ACC112 (cell line): ENCODE measurements around the gene TSGA10.
A peak's percentile ranks its signal among the peaks of the same experiment; 100 is the strongest.
"Not testable (repeated sequence)": the region's sequence is repeated elsewhere in the genome, so short reads cannot be mapped to it uniquely, and the experiment has no call there.

Experiments
- H2AFZ ChIP-seq: fragments of 200-600 bp; sonication (generic); one replicate; pipeline ENCODE4 v1.6.0; 2017; ENCODE audit warnings: antibody characterized with exemption, low read length; ENCODE audit not compliant: unreplicated experiment
- H3K27ac ChIP-seq: fragments of 200-600 bp; sonication (generic); 2 replicates; pipeline ENCODE4 v1.5.1; 2014; ENCODE audit warnings: low read depth, mild to moderate bottlenecking, antibody characterized with exemption, low read length, moderate library complexity
- H3K27me3 ChIP-seq: fragments of 200-600 bp; sonication (generic); 2 replicates; pipeline ENCODE4 v1.6.1; 2014; ENCODE audit warnings: mild to moderate bottlenecking, antibody characterized with exemption, low read length, moderate library complexity, mixed read lengths; ENCODE audit not compliant: insufficient read depth
- H3K36me3 ChIP-seq: fragments of 200-600 bp; sonication (generic); 2 replicates; pipeline ENCODE4 v1.6.1; 2016; ENCODE audit warnings: mild to moderate bottlenecking, antibody characterized with exemption, low read length, moderate library complexity, mixed read lengths; ENCODE audit not compliant: insufficient read depth
- H3K4me1 ChIP-seq: fragments of 200-600 bp; sonication (generic); one replicate; pipeline ENCODE4 v1.6.1; 2016; ENCODE audit warnings: low read length, mixed read lengths; ENCODE audit not compliant: insufficient read depth, unreplicated experiment, control insufficient read depth
- H3K4me3 ChIP-seq: fragments of 200-600 bp; sonication (generic); 2 replicates; pipeline ENCODE4 v1.5.1; 2014; ENCODE audit warnings: mild to moderate bottlenecking, low read depth, low read length
- H3K79me2 ChIP-seq: fragments of 200-600 bp; sonication (generic); one replicate; pipeline ENCODE4 v1.6.0; 2016; ENCODE audit warnings: low read length; ENCODE audit not compliant: control insufficient read depth, unreplicated experiment, insufficient read depth

The TSGA10 gene

DNA sequence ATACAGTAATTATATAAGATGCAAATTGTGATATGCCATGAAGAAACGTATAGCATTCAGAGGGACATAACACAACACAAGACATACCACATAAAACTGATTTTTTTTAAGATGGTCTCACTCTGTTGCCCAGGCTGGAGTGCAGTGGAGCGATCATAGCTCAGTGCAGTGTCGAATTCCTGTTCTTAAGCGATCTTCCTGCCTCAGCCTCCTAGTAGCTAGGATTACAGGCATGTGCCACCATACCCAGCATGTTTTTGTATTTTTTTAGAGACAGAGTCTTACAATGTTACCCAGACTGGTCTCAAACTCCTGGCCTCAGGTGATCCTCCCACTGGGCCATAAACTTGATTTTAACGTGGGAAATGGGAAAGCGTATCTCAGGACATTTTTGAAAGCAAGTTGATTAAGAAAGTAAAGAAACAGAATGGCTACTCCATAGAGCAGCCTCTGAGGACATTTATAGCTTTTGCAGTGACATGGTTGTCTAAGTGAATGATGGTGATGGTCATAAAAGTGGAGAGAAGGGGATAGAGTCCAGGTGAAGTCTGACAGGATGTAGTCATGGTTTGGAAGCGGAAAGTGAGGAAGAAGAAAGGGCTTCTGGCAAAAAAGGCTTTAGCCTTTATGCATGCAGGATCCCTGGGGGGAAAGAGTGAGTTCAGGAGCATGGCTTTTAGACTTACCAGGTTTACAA lies 2.4 kb downstream of the TSGA10 start:
- no peak overlapping the region for H3K27ac ChIP-seq
- H3K27me3 ChIP-seq, result no peaks in the 10 kb centered on the region
- H3K4me1 ChIP-seq, result no peaks in the 10 kb centered on the region
- no peak overlapping the region for H2AFZ ChIP-seq
- H3K36me3 ChIP-seq, result no peaks in the 10 kb centered on the region
- H3K4me3 ChIP-seq, result no peak overlapping the region
- peaks cover 3% of the 10 kb centered on the region for H3K79me2 ChIP-seq

DNA sequence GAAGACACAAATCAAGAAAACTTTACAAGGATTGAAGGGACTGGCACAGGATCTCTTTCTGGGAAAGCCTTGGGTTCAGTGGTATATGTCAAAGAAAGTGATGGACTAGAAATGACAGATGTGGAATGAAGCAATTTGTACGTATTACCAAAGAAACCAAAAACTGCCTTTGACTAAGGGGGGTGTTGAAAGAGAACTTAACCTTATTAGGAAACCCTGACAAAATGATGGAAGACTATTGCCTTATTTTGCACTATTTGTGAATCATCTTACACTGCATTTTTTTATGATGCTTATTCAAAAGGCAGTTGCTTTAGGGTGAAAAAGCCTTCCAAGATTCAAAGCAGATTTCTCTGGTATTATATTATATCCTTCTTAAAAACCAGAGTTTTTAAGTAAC lies 4.0 kb downstream of the TSGA10 start:
- Histone ChIP-seq H3K36me3 (no peaks in the 10 kb centered on the region), H3K79me2 (no peaks in the 10 kb centered on the region), H2AFZ (no peak overlapping the region), H3K4me1 (no peaks in the 10 kb centered on the region), H3K27me3 (no peaks in the 10 kb centered on the region), H3K27ac (no peak overlapping the region), H3K4me3 (no peak overlapping the region)

- H3K27ac ChIP-seq, result no peak within 1 kb of the TSS
- H2AFZ ChIP-seq, result peak within 1 kb of the TSS; percentile 66
- H3K36me3 ChIP-seq, result no peaks in the 10 kb centered on the region
- H3K4me3 ChIP-seq, result peak within 1 kb of the TSS; percentile 87
- no peaks in the 10 kb centered on the region for H3K79me2 ChIP-seq
- H3K27me3 ChIP-seq, result peaks cover 6% of the 10 kb centered on the region; the same call in 1 of the 2 replicates
- H3K4me1 ChIP-seq, result no peaks in the 10 kb centered on the region
These were observed 13.3 kb downstream of the TSGA10 start, which contains the start of gene C2orf15 for GRCh38 chr2:99141110-99142108. Gene C2orf15, plus strand, starts transcription at chr2:99141707. Its CDS starts 8,852 bp downstream, at chr2:99150559.

DNA sequence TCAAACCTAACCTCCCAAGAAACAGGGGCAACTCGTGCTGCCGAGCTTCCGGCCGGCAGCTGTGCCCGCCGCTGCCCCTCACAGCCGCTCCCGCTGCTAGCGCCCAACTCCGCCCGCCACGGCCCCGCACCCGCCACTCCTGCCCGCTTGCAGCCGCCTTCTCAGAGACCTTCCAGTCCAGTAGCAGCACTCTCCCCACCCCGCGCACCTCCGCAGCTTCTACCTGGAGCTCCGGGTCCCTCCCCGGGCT lies 14.0 kb downstream of the TSGA10 start:
- Histone ChIP-seq H3K27ac (no peak overlapping the region), H3K36me3 (no peaks in the 10 kb centered on the region), H3K27me3 (peaks cover 6% of the 10 kb centered on the region; the same call in 1 of the 2 replicates), H2AFZ (peak overlapping the region; percentile 48), H3K4me1 (no peaks in the 10 kb centered on the region), H3K4me3 (peak overlapping the region; percentile 87), H3K79me2 (no peaks in the 10 kb centered on the region)

DNA sequence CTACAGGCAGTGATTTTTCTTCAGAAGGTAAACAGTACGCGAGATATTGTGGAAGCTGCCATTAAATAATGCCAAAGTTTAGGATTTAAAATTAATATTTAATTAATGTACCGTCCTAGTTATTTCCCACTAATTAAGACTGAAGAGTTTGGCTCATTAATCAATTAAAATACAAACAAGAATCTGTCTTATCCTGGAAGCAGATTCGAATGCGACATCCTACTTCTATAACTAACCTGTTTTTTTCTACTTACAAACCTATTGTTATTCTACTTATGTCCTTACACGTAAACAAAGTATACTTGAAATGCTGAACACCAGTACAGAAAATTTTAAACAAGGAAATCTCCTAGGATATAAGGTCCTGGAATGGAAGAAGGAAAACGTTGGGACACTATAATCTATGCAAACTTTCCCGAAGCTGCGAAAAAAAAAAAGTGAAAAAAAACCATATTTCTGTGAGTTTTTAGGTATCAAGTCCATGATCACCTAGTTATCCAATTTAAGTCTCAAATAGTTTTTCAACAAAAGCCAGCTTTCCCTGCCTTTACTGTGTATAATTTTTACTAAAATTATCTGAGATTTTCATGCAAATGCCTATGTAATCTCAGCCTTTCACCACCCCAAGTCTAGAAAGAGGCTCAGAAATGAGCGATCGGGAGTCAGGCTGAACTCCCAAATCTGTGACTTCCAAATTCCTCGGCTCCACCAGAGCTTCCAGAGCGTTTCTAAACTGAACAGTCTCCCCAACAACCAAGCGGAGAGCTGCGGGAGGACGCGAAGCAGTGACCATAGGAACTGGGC lies 14.5 kb downstream of the TSGA10 start:
- H3K27ac ChIP-seq, result no peak overlapping the region
- H2AFZ ChIP-seq, result peak overlapping the region; percentile 48
- H3K27me3 ChIP-seq, result peaks cover 6% of the 10 kb centered on the region; the same call in 1 of the 2 replicates
- H3K4me3 ChIP-seq, result peak overlapping the region; percentile 87
- no peaks in the 10 kb centered on the region for H3K36me3 ChIP-seq
- no peaks in the 10 kb centered on the region for H3K79me2 ChIP-seq
- H3K4me1 ChIP-seq, result no peaks in the 10 kb centered on the region

DNA sequence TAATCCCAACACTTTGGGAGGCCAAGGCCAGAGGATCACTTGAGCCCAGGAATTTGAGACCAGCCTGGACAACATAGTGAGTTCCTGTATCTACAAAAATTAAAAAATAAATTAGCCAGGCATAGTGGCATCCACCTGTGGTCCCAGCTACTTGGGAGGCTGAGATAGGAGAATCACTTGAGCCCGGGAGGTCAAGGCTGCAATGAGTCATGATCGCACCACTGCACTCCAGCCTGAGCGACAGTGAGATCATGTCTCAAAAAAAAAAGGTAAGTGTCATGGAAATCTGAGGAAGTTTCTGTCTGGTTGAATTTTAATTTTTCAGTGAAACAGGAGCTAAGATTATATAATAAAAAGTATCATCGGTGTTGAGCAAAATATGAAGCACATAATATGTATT lies 15.7 kb downstream of the TSGA10 start:
- H2AFZ ChIP-seq, result no peak overlapping the region
- peaks cover 6% of the 10 kb centered on the region; the same call in 1 of the 2 replicates for H3K27me3 ChIP-seq
- H3K4me1 ChIP-seq, result no peaks in the 10 kb centered on the region
- no peaks in the 10 kb centered on the region for H3K79me2 ChIP-seq
- no peak overlapping the region for H3K27ac ChIP-seq
- H3K4me3 ChIP-seq, result no peak overlapping the region
- H3K36me3 ChIP-seq, result no peaks in the 10 kb centered on the region

DNA sequence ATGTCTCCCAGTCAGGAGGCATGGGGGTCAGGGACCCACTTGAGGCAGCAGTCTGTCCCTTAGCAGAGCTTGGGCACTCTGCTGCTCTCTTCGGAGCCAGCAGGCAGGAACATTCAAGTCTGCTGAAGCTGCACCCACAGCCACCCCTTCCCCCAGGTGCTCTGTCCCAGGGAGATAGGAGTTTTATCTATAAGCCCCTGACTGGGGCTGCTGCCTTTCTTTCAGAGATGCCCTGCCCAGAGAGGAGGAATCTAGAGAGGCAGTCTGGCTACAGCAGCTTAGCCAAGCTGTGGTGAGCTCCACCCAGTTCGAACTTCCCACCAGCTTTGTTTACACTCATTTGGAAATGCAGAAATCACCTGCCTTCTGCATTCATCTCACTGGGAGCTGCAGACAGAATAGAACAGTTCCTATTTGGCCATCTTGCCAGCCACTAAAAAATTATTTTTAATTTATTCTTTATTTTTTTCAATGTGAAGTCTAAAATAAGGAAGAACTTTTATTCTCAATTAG lies 19.6 kb downstream of the TSGA10 start:
- H3K27me3 ChIP-seq, H3K79me2 ChIP-seq, H3K27ac ChIP-seq, H3K4me1 ChIP-seq, H3K4me3 ChIP-seq, H3K36me3 ChIP-seq, H2AFZ ChIP-seq: not testable (repeated sequence)

DNA sequence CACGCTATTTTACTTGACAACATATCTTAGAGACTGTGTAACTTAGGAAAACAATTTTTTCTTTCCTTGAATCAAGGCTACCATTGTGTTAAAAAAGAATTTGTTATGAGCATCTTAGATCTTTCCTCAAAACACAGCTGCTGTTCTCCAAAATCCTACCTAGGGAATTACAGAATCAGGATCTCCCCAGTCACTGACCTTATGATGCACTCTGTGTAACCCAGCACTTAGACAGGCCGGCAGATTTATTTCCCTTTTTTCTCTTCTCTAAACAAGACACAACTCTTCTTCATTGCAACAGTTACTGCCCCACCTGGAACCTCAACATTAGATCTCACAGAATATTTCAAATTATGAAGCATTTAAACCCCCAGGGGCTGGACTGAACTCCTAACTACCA lies 26.8 kb downstream of the TSGA10 start:
- no peaks in the 10 kb centered on the region for H3K79me2 ChIP-seq
- no peak overlapping the region for H3K27ac ChIP-seq
- H3K4me3 ChIP-seq, result no peak overlapping the region
- no peaks in the 10 kb centered on the region for H3K4me1 ChIP-seq
- H2AFZ ChIP-seq, result no peak overlapping the region
- H3K36me3 ChIP-seq, result no peaks in the 10 kb centered on the region; the same call in 1 of the 2 replicates
- no peaks in the 10 kb centered on the region for H3K27me3 ChIP-seq

DNA sequence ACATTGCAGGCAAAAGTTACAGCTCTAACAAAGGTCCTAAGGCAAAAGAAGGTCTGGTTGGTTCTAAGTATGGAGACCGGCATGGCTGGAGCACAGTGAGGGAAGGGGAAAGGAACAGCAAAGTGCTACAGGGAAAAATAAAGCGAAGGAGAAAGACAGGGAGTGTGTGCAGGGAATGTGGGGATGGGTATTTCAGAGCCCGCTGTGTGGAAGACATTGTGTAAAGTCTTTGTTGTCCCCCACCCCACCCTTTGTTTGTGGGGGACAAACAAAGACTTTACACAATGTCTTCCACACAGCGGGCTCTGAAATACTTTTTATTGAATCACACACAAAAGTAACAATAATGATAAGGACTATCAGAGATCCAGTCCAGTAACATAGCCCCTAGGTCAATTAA lies 42.1 kb downstream of the TSGA10 start:
- H3K27me3 ChIP-seq, result no peaks in the 10 kb centered on the region
- no peak overlapping the region for H3K27ac ChIP-seq
- H2AFZ ChIP-seq, result no peak overlapping the region
- H3K4me3 ChIP-seq, result no peak overlapping the region
- H3K79me2 ChIP-seq, result no peaks in the 10 kb centered on the region
- H3K36me3 ChIP-seq, result no peaks in the 10 kb centered on the region
- H3K4me1 ChIP-seq, result no peaks in the 10 kb centered on the region

- Histone ChIP-seq H3K4me3 (no peak overlapping the region), H2AFZ (no peak overlapping the region), H3K36me3 (no peaks in the 10 kb centered on the region), H3K27me3 (no peaks in the 10 kb centered on the region), H3K27ac (no peak overlapping the region), H3K79me2 (no peaks in the 10 kb centered on the region), H3K4me1 (peaks cover 4% of the 10 kb centered on the region)
These were observed 42.8 kb downstream of the TSGA10 start for GRCh38 chr2:99111945-99112344.
